Measurements from ENCODE around the gene OPN5. TPM values are rescaled to one million over a fixed set of nuclear protein-coding genes. Genes with fewer than 3 reads are reported as not detected.
"Not testable (repeated sequence)": the region's sequence is repeated elsewhere in the genome, so short reads cannot be mapped to it uniquely, and the experiment has no call there.

Gene OPN5, protein sequence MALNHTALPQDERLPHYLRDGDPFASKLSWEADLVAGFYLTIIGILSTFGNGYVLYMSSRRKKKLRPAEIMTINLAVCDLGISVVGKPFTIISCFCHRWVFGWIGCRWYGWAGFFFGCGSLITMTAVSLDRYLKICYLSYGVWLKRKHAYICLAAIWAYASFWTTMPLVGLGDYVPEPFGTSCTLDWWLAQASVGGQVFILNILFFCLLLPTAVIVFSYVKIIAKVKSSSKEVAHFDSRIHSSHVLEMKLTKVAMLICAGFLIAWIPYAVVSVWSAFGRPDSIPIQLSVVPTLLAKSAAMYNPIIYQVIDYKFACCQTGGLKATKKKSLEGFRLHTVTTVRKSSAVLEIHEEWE
- 1 to 10 TPM in 1 of 4 donors, under 1 TPM in 3; 0.45 to 1.1 (median 0.69) TPM for polyA plus RNA-seq (ENCODE audit: insufficient read length in 4 of 4)

DNA sequence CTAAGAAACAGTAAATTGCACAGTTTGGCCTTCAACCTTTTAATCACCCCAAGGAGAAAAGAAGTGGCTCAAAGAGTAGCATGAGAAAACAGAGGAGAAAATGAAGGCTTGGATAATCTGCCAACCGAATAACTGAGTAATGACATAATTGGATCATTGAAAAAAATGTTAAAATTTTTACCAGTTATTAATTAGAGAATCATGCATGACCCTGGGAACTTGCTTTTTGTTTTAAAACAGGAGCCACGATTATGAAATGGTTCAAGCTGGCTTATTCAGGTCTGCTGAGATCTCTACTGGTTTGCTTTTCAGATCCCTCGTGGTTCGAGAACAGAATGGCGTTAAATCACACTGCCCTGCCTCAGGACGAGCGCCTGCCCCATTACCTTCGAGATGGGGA, at the start of gene OPN5:
TSS of gene OPN5 (plus strand) at position 301 of the 400 bp plus-strand sequence. CDS start at position 336, 35 bp downstream.
- DNase-seq (ENCODE audit: low read depth in 4 of 4, low spot score in 2 of 4), result no peak

DNA sequence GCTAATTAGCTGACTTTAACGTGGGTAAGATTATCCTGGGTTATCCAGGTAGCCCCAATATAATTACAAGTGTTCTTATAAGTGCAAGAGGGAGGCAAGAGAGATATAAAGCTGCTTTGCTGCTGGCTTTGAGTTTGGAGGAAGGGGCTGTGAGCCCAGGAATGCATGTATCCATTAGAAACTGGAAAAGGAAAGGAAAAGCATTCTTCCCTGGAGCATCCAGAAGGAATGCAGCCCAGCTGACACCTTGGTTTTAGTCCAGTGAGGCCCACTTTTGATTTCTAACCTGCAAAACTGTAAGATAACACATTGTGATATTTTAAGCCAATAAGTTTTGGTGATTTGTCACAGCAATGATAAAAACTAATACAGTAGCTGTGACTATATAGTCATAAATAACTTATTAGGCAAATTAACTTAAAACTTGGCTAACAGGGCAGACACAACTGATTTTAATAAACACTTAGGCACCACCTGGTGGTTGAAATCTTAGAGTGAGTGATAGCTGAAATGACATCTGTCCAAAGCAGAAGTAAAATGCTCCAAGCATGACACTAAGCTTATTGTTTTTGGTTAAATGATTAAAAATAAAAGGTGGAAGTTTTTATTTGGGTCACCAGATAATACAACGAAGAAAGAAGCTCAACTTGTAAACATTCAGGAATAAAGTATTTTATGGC, 47.8 kb upstream of the OPN5 start:
- no peak for DNase-seq (ENCODE audit: low read depth in 4 of 4, low spot score in 2 of 4)

DNA sequence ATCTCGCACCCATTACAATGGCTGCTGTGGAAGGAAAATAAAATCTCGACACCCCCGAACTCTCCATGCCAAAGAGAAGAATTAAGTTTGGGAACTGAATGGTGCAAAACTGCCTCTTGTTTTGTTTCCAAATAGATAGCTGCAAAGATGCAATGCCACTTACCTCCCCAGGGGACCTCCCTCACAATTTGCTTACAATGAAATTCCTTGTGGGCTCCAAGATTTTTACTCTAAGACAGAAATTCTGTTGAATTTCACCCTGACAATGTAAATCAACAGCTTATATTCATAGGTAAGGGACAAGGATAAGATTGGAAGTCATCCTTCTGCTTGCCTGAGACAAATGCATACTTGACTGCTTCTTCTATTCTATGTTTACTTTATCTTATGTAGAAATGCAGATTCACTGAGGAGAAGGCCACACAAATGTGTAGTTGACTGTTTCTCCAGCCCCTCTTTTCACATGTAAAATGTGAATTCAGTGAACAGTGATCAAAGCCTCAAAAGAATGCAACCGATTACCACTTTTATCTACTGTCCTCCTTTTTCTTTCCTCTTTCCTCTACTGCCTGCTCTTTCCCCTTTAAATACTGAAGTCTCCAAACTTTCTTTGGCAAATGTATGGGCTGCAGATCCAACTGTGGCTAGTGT, 46.9 kb upstream of the OPN5 start:
- DNase-seq (ENCODE audit: low read depth in 4 of 4, low spot score in 2 of 4), result no peak

DNA sequence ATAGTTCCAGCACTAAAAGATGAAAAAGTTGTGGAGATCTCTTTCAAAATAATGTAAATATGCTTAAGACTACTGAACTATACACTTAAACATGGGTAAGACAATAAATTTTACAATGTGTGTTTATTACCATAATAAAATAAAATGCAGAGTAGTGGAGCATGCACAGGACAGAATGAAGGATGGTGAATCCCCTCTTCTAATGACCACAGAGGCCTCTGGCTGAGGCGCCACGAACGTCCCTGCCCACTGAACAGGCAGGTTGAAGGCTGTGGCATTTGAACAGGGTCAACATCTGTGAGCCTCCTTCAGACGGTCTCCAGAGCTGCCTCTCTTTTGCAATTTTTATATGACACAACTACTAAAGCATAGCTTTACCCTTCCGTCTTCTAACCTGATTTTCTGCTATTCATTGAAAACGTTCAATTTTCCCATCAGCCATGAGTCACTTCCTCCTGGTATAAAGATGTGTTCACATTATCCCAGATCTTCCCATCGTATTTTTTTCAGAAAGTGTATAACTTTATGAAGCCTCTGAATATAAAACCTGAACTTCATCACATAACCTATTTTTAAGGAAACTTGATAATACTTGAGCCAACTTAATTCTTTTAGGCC, 45.6 kb upstream of the OPN5 start:
- DNase-seq (ENCODE audit: low read depth in 4 of 4, low spot score in 2 of 4), result no peak

DNA sequence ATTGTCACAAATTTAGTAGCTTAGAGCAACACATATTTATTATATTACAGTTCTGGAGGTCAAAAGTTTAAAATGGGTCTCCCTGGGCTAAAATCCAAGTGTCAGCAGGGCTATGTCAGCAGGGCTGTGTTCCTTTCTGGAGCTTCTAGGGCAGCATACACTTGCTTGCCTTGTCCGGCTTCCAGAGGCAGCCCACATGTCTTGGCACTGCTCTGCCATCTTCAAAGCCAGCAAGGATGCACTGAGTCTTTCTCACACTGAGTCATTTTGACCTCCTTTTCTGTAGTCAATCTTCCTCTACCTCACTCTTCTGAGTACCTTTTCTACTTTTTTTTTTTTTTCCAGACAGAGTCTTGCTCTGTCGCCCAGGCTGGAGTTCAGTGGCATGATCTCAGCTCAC, 44.4 kb upstream of the OPN5 start:
- DNase-seq (ENCODE audit: low read depth in 4 of 4, low spot score in 2 of 4), result no peak

DNA sequence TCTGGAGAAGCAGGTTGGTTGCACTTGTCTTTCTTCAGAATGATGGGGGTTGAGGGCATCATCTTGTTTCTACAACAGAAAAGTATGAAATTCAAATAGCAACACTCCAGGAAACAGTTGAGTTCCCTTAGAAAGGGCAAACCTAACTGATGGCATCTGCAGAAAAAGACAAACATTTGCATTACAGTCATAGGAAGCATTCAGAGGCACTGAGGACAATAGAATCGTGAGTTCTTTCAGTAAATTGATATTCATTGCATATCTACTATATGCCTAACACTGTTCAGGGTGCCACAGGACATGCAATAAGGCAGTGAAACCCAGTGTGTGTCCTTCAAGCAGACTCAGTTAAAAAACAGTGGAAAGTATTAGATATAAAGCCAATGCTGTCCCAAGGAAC, 41.1 kb upstream of the OPN5 start:
- DNase-seq (ENCODE audit: low read depth in 4 of 4, low spot score in 2 of 4), result no peak

DNA sequence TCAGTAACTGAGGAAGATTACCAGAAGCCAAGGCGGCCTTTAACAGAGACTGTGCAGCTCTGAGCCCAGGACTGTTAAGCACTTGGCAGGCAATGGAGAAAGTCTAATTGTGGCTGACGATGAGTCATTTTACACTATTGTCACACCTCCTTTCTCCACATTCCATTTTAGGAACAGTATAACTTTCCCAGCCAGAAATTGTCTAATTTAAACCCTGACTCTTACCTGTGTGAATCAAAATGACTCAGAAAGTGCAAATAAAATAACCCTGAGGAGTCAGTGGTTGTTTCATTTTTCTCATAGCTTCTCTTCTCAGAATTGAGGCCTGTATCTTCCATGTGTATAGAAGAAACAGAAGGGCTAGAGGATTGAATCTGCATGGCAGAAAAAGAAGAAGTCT, 40.0 kb upstream of the OPN5 start:
- DNase-seq (ENCODE audit: low read depth in 4 of 4, low spot score in 2 of 4), result no peak

DNA sequence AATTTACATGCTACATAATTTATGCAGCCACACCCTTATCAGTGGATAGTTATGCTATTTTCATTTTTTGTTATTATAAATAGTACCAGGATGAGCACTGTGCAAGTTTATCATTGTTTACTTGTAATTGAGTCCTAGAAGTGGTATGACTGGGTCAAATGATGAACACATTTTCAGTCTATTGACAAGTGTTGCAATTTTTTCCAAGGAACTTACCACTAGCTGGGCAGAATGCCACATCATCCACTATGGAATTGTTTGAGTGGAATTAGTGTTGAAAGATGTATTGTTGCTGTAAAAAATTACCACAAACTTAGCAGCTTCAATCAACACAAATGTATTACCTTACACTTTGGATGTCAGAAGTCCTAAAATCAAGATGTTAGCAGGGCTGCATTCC, 38.1 kb upstream of the OPN5 start:
- no peak for DNase-seq (ENCODE audit: low read depth in 4 of 4, low spot score in 2 of 4)

DNA sequence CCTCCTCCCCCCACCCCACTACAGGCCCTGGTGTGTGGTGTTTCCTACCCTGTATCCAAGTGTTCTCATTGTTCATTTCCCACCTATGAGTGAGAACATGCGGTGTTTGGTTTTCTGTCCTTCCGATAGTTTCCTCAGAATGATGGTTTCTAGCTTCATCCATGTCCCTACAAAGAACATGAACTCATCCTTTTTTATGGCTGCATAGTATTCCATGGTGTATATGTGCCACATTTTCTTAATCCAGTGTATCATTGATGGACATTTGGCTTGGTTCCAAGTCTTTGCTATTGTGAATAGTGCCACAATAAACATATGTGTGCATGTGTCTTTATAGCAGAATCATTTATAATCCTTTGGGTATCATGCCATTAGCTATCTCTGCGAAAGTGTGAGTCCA, 36.6 kb upstream of the OPN5 start:
- DNase-seq (ENCODE audit: low read depth in 4 of 4, low spot score in 2 of 4), result not testable (repeated sequence)

DNA sequence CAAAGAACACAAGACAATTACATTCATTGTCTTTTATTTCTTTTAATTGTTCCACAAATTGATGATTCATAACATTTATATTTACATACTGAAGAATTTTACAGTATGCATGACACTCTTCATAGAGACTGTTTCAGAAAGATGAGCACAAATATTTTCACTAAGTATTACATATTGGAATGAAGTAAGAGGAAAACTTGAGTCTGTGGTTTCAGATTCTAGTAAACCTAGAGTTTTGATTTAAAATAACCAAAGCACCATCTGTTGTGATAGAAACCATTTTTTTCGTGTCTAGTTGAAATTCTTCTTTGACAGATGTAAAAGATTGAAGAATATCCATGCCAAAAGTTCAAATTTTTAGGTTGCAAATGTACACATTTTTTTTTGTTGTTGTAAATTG, 32.1 kb upstream of the OPN5 start:
- no peak for DNase-seq (ENCODE audit: low read depth in 4 of 4, low spot score in 2 of 4)

DNA sequence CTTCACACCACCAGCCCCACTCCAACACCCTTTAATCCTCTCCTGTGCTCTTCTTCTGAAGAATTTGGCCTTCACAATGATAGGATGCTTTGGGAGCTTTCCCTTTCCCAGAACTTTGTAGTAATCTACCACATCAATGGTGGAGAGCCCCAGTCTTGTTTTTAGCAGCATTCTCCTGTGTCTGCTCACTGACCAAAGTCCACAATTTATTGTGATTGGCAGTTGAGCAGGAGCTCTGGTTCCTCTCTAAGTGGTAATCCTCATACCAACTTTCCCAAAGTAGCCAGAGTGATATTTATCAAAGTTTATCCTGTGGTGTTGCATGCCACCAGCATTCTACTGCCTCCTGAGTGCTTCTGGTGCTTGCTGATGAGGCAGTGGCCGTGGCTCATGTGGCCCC, 29.0 kb upstream of the OPN5 start:
- no peak for DNase-seq (ENCODE audit: low read depth in 4 of 4, low spot score in 2 of 4)

DNA sequence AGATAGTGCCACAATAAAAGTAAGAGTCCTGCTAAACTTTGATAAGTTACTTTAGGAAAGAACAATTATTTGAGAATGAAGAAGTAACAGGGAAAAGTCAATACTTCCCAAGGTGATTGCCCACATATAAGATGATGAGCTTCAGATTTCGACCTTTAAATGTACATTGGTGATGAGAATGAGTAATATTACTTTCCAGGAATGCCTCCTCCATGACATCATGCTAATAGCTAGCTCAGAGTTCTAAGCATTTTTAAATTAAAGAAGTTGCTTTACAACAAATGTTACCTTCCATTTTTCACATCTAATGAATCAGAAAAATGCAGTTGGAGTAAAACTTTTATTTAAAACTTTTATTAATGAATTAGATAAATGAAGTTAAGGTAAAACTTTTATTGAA, 22.5 kb upstream of the OPN5 start:
- DNase-seq (ENCODE audit: low read depth in 4 of 4, low spot score in 2 of 4), result no peak

DNA sequence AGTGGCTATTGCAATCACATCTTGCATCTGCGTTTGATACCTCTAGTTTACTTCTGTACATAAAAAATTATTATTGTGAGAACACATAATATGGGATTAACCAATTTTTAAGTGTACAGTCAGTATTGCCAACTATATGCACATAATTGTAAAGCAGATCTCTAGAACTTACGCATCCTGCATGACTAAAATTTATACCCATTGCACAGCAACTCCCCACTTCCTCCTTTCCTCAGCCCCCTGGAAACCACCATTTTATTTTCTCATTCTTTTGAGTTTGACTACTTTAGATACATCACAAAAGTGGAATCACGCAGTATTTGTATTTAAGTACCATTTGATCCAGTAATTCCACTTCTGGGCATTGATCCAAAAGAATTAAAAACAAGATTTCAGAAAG, 19.3 kb upstream of the OPN5 start:
- DNase-seq (ENCODE audit: low read depth in 4 of 4, low spot score in 2 of 4), result no peak

DNA sequence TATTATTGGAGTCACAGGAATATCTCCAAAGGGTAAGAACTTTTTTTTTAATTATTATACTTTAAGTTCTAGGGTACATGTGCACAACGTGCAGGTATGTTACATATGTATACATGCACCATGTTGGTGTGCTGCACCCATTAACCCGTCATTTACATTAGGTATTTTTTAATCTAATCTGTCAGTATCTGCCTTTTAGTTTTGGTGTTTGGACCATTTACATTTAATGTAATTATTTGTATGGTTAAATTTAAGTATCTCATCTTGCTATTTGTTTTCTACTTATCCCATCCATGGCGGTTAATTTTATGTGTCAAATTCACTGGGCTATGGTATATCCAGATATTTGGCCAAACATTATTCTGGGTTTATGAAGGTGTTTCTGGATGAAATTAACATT, 15.4 kb upstream of the OPN5 start:
- no peak for DNase-seq (ENCODE audit: low read depth in 4 of 4, low spot score in 2 of 4)

DNA sequence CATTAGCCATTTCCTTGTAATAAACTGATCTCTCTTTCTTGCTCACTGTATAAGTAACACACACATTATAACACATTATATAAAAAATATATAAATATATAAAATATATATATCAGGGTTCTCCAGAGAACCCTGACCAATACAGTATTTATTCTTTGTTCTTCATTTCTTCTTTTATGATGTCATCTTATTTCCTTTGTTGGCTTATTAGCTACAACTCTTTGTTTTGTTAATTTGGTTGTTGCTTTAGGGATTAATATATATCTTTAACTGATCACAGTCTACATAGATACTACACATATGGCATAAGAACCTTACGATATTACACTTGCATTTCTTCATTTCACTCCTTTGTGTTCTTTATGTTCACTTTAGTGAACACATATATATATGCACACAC, 14.7 kb upstream of the OPN5 start:
- no peak for DNase-seq (ENCODE audit: low read depth in 4 of 4, low spot score in 2 of 4)

DNA sequence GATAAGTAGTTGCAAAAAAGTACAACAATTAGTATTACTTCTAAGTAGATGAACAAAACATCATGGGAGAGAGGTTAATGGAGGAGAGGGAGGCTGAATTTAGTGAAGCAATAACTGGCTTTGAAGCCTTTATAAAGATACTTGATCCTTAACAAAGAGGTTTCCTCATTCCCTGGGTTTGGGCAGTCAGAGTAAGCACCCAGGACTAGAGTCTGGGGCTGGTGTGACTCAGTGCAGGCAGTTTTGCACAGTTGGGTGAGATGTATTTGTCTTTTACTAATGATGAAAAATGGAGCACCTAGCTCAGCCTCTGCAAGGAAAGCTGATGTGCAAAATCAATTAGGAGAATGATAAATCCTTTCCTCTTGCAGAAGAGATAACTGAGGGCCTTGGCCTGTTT, 11.8 kb upstream of the OPN5 start:
- no peak for DNase-seq (ENCODE audit: low read depth in 4 of 4, low spot score in 2 of 4)

DNA sequence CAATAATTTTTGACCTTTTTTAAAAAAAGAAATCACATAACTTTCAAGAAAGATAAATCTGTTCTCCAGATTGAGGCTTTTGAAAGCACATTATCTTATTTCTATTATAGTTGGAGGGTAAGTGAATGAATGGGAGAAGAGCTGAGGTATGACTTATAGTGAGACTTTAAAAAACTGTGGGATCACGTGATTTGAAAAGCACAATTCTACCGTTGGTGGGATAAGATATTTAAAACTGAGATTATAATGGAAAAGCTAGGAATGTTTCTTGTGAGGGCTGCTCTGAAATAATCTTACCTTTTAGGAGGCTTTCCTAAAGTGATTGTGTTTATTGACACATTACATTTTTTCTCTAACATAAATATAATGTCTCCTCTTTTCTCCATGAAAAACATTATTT, 9.5 kb upstream of the OPN5 start:
- no peak for DNase-seq (ENCODE audit: low read depth in 4 of 4, low spot score in 2 of 4)

DNA sequence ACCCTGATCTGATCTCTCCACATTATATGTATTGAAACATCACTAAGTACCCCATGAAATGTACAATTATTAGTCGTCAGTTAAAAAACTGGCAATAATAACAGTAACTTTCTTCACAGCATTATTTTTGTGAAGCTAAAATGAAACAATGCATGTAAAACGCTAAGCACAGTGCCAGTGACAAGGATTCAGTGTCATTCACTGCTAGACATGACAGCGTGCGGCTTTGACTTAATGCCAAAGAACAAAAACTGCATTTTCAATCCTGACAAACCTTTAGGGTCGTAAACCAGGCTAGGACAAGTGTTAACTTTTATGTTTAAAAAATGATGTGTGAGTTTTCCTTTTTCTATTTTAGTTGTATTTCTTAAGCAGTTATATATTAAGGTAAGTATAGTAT, 8.8 kb upstream of the OPN5 start:
- DNase-seq (ENCODE audit: low read depth in 4 of 4, low spot score in 2 of 4), result no peak

DNA sequence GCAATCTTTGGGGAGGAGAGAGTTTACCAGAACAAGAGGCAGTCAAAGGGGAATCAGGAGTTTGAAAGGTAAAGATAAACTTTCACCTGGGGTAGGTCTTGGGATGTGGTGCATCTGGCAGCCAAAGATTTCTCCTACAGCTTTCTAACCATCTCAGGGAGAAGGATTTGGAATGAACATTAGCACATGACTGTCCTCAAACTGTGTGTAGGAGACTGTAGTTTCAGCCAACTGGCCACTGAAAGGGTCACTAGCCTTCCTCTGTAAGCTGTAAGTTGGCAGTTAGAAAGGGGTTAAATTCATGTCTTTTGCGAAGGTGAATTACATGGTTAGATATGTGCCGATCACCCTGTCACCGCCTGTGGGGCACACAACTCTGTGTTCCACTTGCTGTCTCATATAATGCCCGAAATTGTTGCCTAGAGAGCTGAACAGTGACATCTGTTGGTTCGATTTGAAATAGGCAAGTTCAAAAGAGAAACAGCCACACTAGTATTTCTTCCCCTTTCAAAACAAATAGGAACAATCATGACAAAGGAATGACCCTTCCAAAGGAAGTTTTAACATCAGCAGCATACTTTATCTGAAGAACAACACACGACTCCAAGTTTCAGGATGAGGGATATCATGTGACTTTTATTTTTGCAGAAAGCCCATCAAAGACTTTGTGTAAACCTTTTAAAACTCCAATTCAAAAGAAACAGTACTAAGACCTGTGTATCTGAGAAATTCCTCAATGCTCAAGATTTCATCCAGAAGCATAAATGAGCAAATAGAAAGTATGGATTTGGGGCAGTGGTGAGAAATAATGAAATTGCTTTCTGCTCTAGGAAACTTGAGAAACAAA, 1.1 kb upstream of the OPN5 start:
- peak in 3 of 4 donors; percentile 18 to 58 (median 42) for DNase-seq (ENCODE audit: low read depth in 4 of 4, low spot score in 2 of 4)

DNA sequence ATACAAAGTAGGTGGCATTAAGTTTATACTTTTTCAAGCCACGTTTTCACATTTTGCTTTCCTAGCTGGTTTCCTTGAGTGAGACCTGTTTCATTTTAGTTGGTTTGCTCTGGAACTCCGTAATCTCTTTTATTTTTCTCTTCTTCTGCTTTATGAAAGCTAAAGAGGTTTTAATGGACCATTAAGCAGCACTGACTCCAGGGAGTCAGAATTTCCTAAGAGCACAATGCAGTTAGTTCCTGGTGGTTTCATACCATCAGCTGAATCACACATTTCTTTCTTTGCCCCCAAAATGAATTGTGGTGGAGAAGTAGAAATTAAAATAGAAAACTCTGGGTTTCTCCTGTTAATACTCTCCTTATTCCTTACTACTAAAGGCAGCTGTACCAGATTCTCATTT, 3.4 kb downstream of the OPN5 start:
- no peak for DNase-seq (ENCODE audit: low read depth in 4 of 4, low spot score in 2 of 4)
